Activated CD8-positive, alpha-beta memory T cell treated with anti-CD3 and anti-CD28 coated beads, Interleukin-2, amount 50 U/mL, for 1 hour (primary cell): ENCODE measurements around the gene MED13.

ENCODE experiments used
- DNase-seq: peaks from one replicate; pipeline ENCODE4 v3.0.0-alpha.2; 2020; ENCODE audit errors: extremely low read depth

Gene MED13, protein sequence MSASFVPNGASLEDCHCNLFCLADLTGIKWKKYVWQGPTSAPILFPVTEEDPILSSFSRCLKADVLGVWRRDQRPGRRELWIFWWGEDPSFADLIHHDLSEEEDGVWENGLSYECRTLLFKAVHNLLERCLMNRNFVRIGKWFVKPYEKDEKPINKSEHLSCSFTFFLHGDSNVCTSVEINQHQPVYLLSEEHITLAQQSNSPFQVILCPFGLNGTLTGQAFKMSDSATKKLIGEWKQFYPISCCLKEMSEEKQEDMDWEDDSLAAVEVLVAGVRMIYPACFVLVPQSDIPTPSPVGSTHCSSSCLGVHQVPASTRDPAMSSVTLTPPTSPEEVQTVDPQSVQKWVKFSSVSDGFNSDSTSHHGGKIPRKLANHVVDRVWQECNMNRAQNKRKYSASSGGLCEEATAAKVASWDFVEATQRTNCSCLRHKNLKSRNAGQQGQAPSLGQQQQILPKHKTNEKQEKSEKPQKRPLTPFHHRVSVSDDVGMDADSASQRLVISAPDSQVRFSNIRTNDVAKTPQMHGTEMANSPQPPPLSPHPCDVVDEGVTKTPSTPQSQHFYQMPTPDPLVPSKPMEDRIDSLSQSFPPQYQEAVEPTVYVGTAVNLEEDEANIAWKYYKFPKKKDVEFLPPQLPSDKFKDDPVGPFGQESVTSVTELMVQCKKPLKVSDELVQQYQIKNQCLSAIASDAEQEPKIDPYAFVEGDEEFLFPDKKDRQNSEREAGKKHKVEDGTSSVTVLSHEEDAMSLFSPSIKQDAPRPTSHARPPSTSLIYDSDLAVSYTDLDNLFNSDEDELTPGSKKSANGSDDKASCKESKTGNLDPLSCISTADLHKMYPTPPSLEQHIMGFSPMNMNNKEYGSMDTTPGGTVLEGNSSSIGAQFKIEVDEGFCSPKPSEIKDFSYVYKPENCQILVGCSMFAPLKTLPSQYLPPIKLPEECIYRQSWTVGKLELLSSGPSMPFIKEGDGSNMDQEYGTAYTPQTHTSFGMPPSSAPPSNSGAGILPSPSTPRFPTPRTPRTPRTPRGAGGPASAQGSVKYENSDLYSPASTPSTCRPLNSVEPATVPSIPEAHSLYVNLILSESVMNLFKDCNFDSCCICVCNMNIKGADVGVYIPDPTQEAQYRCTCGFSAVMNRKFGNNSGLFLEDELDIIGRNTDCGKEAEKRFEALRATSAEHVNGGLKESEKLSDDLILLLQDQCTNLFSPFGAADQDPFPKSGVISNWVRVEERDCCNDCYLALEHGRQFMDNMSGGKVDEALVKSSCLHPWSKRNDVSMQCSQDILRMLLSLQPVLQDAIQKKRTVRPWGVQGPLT (N-terminal part only)

DNA sequence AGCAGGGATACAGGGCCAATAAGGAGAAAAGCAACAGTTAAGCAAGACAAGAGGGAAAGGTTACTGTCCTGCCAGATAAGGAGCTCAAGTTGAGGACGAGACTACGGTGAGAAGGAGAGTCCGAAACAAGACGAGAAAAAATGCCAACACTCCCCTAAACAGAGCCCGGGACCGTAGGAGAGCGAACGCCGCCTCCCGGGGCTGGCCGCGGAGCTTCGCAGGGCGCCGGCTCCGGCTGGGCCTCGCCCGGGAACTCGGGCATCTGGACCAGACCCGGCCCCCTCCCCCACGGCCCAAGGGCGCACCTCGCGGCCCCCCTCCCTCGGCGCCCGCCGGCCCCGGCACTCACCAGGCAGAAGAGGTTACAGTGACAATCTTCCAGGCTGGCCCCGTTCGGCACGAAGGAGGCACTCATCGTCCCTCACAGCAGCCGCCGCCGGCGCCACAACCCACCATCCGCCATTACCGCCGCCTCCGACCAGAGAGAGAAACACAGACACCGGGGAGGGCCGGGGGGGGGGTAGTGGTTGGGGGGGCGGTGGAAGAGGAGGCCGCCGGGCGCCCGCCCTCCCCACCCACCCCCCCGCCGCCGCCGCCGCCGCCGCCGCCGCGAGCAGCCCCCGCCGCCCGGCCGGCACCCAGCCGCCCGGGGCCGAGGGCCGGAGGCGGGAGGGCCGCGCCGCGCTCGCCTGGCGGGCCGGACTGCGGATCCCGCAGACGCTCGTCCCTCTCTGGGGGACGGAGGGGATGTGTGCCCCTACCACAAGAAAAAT is at the start of gene MED13:
TSS of gene MED13 (minus strand) at position 488 of the 773 bp plus-strand sequence. CDS start at position 415, 73 bp downstream.
- peak; percentile 33 for DNase-seq

DNA sequence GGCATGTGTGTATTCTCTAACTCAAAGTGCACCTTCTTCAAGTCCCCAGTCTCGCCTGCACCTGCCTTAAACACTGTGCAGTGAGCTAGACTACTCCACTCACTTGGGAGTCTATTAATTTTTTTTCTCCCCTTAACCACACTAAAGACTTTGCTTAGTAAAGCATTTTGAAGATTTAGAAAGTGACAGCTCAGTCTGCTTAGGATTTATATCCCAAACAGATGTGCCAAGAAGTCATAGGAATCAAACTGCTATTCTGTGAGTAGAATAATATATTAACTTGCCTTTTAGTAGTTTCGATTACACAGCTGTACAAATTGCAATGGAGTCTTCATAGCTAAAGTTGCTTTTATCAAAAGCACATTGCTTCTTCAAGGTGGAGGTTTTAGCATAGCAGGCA is 47.2 kb upstream of the MED13 start:
- DNase-seq, result no peak

DNA sequence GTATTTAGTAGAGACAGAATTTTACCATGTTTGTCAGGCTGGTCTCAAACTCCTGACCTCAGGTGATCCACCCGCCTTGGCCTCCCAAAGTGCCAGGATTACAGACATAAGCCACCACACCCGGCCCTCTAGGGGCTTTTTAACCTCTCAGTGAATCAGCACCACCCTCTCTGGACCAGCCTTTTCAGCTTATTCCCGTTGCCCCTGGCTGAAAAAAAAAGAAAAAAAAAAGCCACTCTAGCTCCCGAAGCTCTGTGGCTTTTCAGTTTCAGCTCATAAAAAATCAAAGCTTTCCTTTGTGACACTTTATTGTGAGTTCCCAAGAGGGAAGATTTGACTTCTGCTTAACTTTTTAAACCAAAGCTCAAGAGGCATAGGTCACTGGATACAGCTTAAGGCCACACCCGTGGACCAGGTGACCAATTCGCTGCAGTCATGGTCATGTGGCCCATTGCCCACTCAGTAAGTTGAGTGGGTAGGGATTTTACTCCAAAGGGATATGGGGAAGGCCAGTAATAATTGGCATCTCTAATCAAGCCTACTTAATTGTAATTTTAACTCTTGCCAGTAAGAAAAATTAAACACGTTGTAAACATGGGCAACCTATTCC is 46.6 kb upstream of the MED13 start:
- no peak for DNase-seq

DNA sequence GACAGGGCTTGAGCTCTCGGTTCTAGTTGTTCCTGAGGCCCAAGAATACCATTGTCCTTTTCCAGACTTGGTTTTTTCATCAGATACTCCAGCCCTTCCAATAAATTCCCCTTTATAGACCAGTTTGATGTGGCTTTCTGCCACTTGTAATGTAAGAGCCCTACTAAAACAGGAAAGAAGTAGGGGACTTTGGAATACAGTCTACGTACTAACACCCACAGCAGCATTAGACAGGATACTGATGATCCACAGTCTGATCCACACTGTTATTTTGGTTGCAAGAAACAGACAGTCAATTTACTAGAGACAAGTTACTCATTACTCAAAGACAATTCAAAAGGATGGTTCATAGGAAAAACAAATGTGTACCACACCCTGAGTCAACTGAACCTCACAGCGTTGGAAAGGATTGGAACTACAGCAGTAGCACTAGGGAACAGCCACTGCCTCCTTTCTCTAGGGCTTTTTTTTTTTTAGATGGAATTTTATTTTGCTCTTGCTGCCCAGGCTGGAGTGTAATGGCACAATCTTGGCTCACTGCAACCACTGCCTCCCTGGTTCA is 45.9 kb upstream of the MED13 start:
- no peak for DNase-seq

DNA sequence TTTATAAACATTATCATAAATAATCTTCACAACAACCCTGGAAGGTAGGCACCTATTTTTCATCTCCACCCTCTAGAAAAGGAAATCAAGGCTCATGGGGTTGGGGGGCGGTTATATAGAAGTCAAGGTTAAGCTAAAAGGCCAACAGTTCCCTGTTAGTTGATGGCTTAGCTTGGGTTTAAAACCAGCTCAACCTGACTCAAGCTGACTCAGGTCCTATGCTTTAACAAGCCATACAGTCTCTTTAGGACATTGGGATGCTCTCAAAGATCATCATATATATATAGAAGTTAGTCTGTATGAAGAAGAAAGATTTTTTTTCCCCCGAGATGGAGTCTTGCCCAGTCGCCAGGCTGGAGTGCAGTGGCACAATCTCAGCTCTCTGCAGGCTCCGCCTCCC is 44.8 kb upstream of the MED13 start:
- no peak for DNase-seq

DNA sequence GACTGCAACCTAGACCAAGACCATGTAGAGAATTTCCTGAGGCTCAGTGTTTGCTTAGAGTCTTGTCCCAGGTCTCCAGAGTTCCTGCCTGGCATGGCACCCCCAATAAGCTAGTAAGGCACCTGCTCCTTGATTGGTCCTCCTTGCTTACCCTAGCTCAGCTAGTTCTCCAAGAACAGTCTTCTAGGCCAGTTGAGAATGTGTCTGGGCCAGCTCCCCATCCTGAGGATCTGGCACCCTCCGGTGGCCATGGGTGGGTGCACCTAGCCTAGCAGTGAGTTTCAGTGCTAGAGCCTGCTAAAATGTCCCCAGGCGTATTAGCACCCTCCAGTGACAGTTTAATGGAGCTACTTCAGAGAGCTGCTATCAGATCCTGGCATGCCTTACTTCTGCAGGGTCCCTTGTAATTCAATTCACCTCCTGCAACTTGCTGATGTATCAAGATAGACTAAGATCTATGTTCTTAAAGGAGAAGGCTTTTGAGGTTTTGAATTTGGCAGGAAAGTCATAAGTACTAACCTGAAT is 44.4 kb upstream of the MED13 start:
- no peak for DNase-seq

DNA sequence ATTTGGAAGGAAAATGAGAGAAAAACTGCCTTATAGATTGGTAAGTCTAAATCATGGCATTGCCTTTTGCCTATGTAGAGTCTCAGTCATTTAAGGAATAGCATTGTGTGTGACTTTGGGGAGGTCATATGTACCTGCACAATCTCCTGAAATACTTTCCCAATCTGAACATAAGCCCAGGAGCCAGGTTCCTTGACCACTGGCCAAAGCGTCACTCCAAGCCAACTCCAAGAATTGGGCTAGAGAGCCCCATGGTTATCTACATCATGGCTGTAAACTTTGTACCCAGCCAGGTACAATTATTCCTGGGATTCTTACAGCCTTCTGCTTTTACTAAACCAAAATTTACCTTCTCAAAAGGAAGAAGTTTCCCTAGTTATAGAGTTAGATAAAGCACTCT is 40.8 kb upstream of the MED13 start:
- no peak for DNase-seq

DNA sequence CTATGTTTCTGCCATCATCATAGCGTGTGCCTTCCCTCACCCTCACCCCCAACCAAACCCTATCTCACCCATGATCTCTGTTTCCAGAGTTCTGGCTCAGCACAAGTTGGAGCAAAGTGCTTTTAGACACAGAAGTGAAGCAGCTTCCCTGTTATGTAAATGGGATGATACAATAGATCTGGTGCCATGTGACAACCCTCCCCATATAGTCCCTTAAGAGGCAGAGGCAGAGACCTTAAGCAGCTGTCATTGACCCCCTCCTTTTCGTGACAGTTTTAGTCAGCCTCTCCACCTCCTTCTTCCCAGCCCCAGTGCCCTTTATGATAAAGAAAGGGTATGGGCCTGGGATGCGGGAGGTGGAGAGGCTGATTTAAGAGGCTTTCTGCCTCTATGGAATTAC is 40.3 kb upstream of the MED13 start:
- no peak for DNase-seq

DNA sequence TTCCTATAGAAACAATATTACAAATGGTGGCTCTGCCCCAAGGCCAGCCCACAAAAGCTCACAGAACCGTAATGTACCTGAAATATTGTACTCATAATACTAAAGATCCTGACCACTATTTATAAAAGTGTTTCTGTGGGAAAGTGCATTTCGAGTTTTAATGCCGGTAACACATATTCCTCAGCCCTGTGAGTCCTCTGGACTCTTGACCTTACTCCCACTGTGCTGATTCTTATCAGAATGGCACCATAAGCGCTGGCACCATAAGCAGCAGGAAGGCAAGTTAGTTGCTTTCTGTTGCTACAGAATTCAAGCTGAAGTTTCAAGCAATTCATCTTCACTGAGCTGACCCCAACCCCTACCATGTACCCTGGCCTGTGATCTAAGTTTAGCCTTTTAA is 36.4 kb upstream of the MED13 start:
- DNase-seq, result no peak

DNA sequence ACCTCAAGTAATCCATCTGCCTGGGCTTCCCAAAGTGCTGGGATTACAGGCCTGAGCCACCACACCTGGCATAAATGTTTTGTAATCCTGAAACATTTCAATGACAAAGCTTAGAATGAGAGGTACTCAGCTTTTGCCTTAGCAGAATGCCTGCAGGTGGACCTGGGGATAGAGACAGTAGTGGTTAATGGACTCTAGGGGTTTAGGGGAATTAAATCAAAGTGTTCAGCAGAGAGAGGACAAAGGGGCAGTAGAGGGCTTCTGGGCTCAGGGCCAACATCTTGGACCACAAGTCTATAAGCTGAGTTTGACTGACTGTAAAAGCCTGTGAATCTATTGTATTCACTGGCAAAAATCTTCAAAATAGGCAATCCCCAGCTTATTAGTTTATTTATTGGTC is 36.0 kb upstream of the MED13 start:
- DNase-seq, result no peak

DNA sequence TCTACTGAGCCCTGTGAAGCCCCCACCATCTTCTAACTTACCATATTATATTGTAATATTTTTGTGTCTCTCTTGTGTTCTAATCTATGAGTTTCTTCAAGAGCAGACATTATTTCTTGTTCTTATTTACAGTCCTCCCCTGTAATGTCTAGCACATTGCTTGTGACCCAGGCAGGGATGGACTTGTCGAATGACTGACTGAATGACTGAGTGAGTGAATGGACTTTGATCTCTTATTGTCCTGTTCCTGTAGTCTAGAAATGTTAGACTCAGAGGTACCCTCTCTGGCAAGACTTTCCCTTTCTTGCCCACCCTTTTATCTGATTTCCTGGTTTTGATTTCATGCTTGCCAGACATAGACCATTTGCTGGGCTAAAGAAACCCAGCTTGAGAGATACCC is 35.0 kb upstream of the MED13 start:
- DNase-seq, result no peak

DNA sequence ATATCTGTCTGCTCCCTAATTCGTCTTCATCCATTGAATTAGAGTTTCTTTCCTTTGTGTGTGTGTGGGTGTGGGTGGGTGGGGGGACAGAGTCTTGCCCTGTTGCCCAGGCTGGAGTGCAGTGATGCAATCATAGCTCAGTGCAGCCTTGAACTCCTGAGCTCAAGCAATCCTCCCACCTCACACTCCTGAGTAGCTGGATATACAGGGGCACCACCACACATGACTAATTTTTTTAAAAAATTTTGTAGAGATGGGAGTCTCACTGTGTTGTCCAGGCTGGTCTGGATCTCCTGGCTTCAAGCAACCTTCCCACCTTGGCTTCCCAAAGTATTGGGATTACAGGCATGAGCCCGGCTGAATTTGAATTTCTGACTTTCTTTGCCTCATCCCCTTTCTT is 34.5 kb upstream of the MED13 start:
- no peak for DNase-seq

DNA sequence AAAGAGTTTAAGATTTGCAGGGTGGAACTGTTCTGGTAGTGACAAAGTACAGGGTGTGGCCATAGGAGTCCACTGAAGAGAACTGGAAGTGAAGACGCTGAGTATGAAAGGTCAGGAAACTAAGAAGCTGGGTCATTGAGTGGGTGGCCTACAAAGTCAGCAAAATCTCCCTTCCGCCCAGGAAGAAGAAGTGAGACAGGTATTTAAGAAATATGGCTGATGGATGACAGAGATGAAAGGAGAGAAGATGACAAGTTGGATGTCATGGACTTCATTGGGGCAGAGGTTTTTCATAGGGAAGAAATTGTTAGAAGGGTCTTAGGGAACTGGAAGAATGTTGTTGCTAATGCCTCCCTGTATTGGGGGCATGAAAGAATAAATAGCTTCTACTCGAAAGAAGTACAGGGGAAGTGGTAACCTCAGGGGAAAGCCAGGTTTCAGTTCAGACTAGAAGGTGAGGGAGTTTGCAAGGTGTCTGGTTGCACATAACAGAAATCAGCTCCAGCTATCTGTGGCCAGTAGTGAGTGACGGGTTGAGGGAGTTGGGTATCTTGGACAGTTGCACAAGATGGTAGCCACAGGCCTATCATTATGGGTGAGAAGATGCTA is 33.6 kb upstream of the MED13 start:
- DNase-seq, result no peak

DNA sequence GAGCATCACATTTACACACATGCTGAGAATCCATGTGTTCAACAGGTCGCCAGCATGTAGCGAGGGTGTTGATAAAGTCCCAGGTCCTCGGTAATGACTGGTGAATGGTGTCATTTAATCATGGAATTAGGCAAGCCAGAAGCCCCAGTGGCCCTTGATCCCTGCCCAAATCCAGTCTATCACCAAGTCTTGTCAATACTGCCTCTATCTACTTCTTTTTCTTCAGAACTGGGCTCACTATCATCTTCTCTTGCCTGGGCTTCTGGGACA is 31.3 kb upstream of the MED13 start:
- no peak for DNase-seq

DNA sequence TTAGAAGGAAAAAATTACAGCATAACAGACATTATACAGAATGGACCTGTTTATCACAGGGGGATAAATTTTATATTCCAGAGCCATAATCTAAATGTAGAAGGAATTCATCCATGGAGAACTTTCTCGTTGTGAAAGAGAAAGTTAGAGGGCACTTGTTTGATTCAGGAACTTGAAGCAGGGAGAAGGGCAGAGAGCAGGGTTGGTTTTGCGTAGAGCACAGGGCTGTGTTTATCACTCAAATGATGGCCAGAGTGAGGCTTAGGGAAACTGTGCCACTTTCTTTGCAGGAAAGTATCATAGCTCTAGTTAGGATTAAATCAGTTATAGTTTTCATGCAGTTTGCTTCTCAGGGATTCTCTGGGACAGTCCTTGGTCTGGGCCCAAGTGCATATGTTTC is 29.1 kb upstream of the MED13 start:
- no peak for DNase-seq

DNA sequence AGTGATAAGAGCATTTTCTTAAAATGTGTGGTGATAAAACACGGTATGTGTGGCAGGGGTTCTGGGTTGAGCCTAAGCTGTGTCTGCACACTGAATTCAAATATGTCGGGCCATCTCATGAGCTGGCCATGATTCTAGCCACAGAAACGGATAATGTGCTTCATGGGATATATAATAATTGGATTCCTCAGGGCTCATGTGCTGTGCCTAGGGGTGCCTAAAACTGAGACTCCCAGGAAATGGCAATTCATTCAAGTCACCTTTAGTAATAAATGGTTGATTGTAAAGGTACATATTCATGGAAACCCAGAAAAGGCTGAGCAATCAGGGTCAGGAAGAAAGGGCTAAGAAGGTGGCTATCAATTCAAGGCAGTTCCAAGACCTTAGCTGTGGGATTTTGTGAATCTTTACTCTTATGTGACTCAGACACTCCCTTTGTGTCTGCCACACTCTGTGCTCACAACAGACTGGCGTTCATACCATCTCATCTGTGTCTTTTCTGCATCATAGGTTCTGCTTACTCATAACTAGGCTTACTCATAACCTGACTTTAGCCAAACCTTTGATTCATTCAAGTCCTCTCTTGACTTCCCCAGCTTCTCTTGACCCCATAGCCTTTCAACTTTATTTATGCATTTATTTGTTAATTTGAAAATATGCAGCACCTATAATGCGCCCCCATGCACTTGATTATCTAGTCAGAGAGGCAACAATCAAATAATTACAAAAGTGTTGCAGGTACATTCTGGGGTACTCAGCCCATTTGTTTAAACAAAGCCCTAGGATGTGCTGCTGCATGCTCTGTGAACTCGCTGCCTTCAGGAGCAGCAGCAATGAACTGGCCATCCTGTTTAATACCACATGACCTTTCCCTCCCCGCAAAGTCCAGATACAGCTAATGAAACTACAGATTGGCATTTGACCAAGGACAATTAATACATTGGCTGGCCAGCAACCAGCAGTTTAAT is 28.4 kb upstream of the MED13 start:
- DNase-seq, result no peak

DNA sequence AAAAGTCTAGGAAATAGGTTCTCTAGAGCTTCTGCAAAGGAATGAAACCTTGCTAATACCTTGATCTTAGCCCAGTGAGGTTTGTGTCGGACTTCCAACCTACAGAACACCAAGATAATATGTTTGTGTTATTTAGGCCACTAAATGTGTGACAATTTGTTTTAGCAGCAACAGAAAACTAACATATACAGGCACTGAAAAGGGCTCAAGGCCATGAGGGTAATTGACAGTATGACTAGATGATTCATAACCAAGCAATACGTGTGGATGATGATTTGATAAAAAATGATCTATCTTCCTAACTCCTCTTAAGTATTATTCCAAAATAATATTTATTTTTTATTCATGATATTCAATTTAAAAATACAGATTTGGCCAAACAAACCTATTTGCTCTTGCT is 27.7 kb upstream of the MED13 start:
- DNase-seq, result no peak

DNA sequence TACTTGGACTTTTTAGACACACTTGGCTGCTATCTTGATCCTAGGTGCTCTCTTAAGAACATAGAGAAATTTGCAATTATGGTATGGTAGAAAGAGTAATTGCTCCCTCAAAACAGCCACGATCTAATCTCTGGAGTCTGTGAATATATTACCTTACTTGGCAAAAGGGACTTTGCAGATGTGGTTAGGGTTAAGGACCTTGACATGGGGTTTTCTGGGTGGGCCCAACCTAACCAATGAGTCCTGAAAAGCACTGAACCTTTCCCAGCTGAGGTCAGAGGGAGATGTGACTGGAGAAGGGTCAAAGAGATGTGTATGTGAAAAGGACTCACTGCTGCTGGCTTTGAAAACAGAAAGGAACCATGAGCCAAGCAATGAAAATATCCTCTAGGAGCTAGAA is 26.7 kb upstream of the MED13 start:
- no peak for DNase-seq

DNA sequence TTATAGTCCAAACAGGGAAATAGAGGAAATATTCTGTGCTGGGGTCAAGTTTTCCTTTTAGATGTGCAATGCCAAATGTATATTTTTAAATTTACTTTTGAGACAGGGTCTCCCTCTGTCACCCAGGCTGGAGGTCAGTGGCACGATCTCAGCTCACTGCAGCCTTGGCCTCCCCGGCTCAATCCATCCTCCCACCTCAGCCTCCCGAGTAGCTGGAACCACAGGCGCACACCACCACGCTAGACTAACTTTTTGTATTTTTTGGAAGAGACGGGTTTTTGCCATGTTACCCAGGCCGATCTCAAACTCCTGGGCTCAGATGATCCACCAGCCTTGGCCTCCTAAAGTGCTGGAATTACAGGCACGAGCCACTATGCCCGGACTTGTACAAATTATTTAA is 25.8 kb upstream of the MED13 start:
- no peak for DNase-seq
